Neural cell (in vitro differentiated cells): Measurements from ENCODE around the gene HMCN2. TPM values are rescaled to one million over a fixed set of nuclear protein-coding genes. Genes with fewer than 3 reads are reported as not detected.

Experiments
- H2AFZ ChIP-seq: fragments of 200-600, 300-800 bp; sonication (generic), shearing (Covaris generic); 2 replicates; pipeline ENCODE4 v1.6.0; 2014; ENCODE audit warnings: low read depth, mild to moderate bottlenecking, antibody characterized with exemption, low read length, moderate library complexity
- H3F3A ChIP-seq: fragments of 200-600 bp; shearing (Covaris generic); 2 replicates; pipeline ENCODE4 v1.6.1; 2016; ENCODE audit warnings: mild to moderate bottlenecking, moderate library complexity, mixed read lengths, antibody characterized with exemption, low read length; ENCODE audit not compliant: insufficient read depth, poor library complexity, severe bottlenecking
- H3K27ac ChIP-seq: fragments of 200-600, 300-800 bp; sonication (generic), shearing (Covaris generic); 2 replicates; pipeline ENCODE4 v1.5.1; 2014; ENCODE audit warnings: mild to moderate bottlenecking, low read length, moderate library complexity
- H3K27me3 ChIP-seq: fragments of 300-800, 200-600 bp; sonication (generic), shearing (Covaris generic); 2 replicates; pipeline ENCODE4 v1.6.0; 2014; ENCODE audit warnings: mild to moderate bottlenecking, low read depth, low read length, moderate library complexity; ENCODE audit not compliant: insufficient read depth
- H3K36me3 ChIP-seq: fragments of 300-800, 200-600 bp; sonication (generic), shearing (Covaris generic); 2 replicates; pipeline ENCODE4 v1.5.1; 2014; ENCODE audit warnings: mild to moderate bottlenecking, antibody characterized with exemption, low read length, moderate library complexity; ENCODE audit not compliant: insufficient read depth
- H3K4me2 ChIP-seq: fragments of 300-800, 200-600 bp; sonication (generic), shearing (Covaris generic); 2 replicates; pipeline ENCODE4 v1.6.0; 2014; ENCODE audit warnings: mild to moderate bottlenecking, low read length
- H3K4me3 ChIP-seq: fragments of 300-800, 200-600 bp; sonication (generic), shearing (Covaris generic); 2 replicates; pipeline ENCODE4 v1.5.1; 2014; ENCODE audit warnings: mild to moderate bottlenecking, low read length, moderate library complexity
- H3K79me2 ChIP-seq: fragments of 200-600 bp; shearing (Covaris generic); replicated peaks from 2 replicates; pipeline ENCODE4 v1.6.0; 2014; ENCODE audit warnings: mild to moderate bottlenecking, low read length, moderate library complexity; ENCODE audit not compliant: insufficient read depth
- H3K9ac ChIP-seq: fragments of 300-800, 200-600 bp; sonication (generic), shearing (Covaris generic); 2 replicates; pipeline ENCODE4 v1.6.1; 2016; ENCODE audit warnings: mild to moderate bottlenecking, low read length, mixed read lengths
- H3K9me2 ChIP-seq: fragments of 200-600 bp; shearing (Covaris generic); 2 replicates; pipeline ENCODE4 v1.6.1; 2016; ENCODE audit warnings: mild to moderate bottlenecking, low read length, mixed read lengths; ENCODE audit not compliant: insufficient read depth
- H3K9me3 ChIP-seq: fragments of 200-600, 300-800 bp; sonication (generic), shearing (Covaris generic); 2 replicates; pipeline ENCODE4 v1.6.1; 2016; ENCODE audit warnings: mild to moderate bottlenecking, mixed run types, low read length, moderate library complexity, mixed read lengths
- H4K20me1 ChIP-seq: fragments of 200-600 bp; shearing (Covaris generic); 2 replicates; pipeline ENCODE4 v1.6.1; 2016; ENCODE audit warnings: mild to moderate bottlenecking, mixed run types; ENCODE audit not compliant: insufficient read depth
- EP300 ChIP-seq: fragments of 450-650 bp; conservative IDR thresholded peaks from 2 replicates; pipeline ENCODE4 v1.6.1; 2014; ENCODE audit warnings: antibody characterized with exemption, mild to moderate bottlenecking, moderate library complexity; ENCODE audit not compliant: poor library complexity, severe bottlenecking
- EZH2 ChIP-seq: fragments of 200-600, 300-800 bp; shearing (Covaris generic), sonication (generic); IDR thresholded peaks from 2 replicates; pipeline ENCODE4 v1.6.1; 2014; ENCODE audit warnings: antibody characterized with exemption, low read length, borderline replicate concordance, mild to moderate bottlenecking; ENCODE audit not compliant: insufficient read depth, poor library complexity, severe bottlenecking
- MXI1 ChIP-seq: fragments of 450-650 bp; conservative IDR thresholded peaks from 2 replicates; pipeline ENCODE4 v1.6.1; 2014; ENCODE audit warnings: antibody characterized with exemption, mild to moderate bottlenecking; ENCODE audit not compliant: poor library complexity, severe bottlenecking
- POLR2AphosphoS5 ChIP-seq: IDR thresholded peaks from 2 replicates; pipeline ENCODE4 v1.6.1; 2012
- RAD21 ChIP-seq: fragments of 450-650 bp; conservative IDR thresholded peaks from 2 replicates; pipeline ENCODE4 v1.6.1; 2014; ENCODE audit warnings: antibody characterized with exemption, mild to moderate bottlenecking, moderate library complexity
- REST ChIP-seq: IDR thresholded peaks from 2 replicates; pipeline ENCODE4 v1.6.1; 2012; ENCODE audit warnings: borderline replicate concordance
- SMC3 ChIP-seq: fragments of 450-650 bp; conservative IDR thresholded peaks from 2 replicates; pipeline ENCODE4 v1.6.1; 2014; ENCODE audit warnings: antibody characterized with exemption, mild to moderate bottlenecking, moderate library complexity; ENCODE audit not compliant: poor library complexity
- TAF1 ChIP-seq: IDR thresholded peaks from 2 replicates; pipeline ENCODE4 v1.6.1; 2012; ENCODE audit warnings: low read depth
- polyA plus RNA-seq: library from polyadenylated mRNA; depleted of rRNA; stranded (reverse); fragments of >200 nt; gene quantifications from 2 replicates; pipeline ENCODE4 v1.2.3, GENCODE V29; 2014
- TF ChIP-seq, protein P1 (sequence below): fragments of 450-650 bp; IDR thresholded peaks from 2 replicates; pipeline ENCODE4 v1.5.1; 2014; ENCODE audit warnings: antibody characterized with exemption, mild to moderate bottlenecking, moderate library complexity; ENCODE audit not compliant: poor library complexity, severe bottlenecking

HMCN2 gene
- polyA plus RNA-seq, 1 donor from 2014 or later: 1.7 TPM

GRCh38 chr9:130396581-130396980 is 131.0 kb downstream of the HMCN2 start:
- TF ChIP-seq REST (no peak), EZH2 (no peak), TAF1 (no peak), EP300 (no peak), MXI1 (no peak), SMC3 (no peak), POLR2AphosphoS5 (no peak), RAD21 (no peak)
- TF ChIP-seq, protein P1, sequence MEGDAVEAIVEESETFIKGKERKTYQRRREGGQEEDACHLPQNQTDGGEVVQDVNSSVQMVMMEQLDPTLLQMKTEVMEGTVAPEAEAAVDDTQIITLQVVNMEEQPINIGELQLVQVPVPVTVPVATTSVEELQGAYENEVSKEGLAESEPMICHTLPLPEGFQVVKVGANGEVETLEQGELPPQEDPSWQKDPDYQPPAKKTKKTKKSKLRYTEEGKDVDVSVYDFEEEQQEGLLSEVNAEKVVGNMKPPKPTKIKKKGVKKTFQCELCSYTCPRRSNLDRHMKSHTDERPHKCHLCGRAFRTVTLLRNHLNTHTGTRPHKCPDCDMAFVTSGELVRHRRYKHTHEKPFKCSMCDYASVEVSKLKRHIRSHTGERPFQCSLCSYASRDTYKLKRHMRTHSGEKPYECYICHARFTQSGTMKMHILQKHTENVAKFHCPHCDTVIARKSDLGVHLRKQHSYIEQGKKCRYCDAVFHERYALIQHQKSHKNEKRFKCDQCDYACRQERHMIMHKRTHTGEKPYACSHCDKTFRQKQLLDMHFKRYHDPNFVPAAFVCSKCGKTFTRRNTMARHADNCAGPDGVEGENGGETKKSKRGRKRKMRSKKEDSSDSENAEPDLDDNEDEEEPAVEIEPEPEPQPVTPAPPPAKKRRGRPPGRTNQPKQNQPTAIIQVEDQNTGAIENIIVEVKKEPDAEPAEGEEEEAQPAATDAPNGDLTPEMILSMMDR: no peak

DNA sequence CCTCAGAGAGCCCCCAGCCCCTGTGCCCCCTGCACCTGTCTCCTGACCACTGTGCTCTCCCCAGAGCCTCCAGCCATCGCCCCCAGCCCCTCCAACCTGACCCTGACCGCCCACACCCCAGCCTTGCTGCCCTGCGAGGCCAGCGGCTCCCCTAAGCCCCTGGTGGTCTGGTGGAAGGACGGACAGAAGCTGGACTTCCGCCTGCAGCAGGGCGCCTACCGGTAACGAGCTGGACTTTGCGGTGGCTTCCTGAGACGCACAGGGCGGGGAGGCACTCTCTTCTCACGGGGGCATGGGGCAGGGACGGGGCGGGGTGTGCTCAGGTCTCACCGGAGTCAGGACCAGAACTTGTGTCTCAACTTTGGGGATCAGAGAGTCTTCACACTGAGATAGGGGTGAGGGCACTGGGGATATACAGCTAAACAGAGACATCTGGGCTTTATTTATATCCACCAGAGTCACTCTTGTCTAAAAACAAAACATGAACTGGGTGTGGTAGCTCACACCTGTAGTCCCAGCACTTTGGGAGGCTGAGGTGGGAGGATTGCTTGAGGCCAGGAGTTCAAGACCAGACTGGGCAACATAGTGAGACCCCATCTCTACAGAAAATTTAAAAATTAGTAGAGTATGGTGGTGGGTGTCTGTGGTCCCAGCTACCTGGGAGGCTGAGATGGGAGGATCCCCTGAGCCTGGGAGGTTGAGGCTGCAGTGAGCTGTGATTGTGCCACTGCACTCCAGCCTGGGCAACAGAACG is 133.1 kb downstream of the HMCN2 start:
- Histone ChIP-seq H2AFZ (no peak overlapping the region), H3K9me3 (no peaks in the 10 kb centered on the region), H3K9ac (no peak overlapping the region), H4K20me1 (no peaks in the 10 kb centered on the region), H3K9me2 (no peaks in the 10 kb centered on the region), H3K27me3 (no peaks in the 10 kb centered on the region), H3F3A (no peaks in the 10 kb centered on the region), H3K36me3 (no peaks in the 10 kb centered on the region), H3K4me3 (no peak overlapping the region), H3K27ac (no peak overlapping the region), H3K79me2 (no peaks in the 10 kb centered on the region), H3K4me2 (no peak overlapping the region)
- TF ChIP-seq REST (no peak), RAD21 (no peak), POLR2AphosphoS5 (no peak)

More at GRCh38 chr9:130396581-130396980, 131.0 kb downstream of the HMCN2 start:
- no peak overlapping the region for H3K4me3 ChIP-seq
- no peak overlapping the region for H2AFZ ChIP-seq
- no peak overlapping the region for H3K4me2 ChIP-seq
- H3K27ac ChIP-seq: no peak overlapping the region
- no peaks in the 10 kb centered on the region for H4K20me1 ChIP-seq
- no peaks in the 10 kb centered on the region for H3K9me3 ChIP-seq
- no peaks in the 10 kb centered on the region for H3K79me2 ChIP-seq
- no peak overlapping the region for H3K9ac ChIP-seq
- H3K36me3 ChIP-seq: no peaks in the 10 kb centered on the region
- no peaks in the 10 kb centered on the region for H3K27me3 ChIP-seq
- H3F3A ChIP-seq: no peaks in the 10 kb centered on the region
- H3K9me2 ChIP-seq: no peaks in the 10 kb centered on the region
